SKM-1 (cell line): ENCODE results near the gene FBN2.
"Not testable (repeated sequence)": the region's sequence is repeated elsewhere in the genome, so short reads cannot be mapped to it uniquely, and the experiment has no call there.

ENCODE experiments used
- DNase-seq: peaks from one replicate; lab custom pipeline; 2025; ENCODE audit not compliant: unreplicated experiment; lab: John Stamatoyannopoulos, UW

Gene FBN2

GRCh38 chr5:128328007-128328406 lies 210.0 kb downstream of the FBN2 start:
- DNase-seq = no peak

- not testable (repeated sequence) for DNase-seq
Observed at GRCh38 chr5:128321418-128321817, 216.6 kb downstream of the FBN2 start.

GRCh38 chr5:128318691-128319090 lies 219.4 kb downstream of the FBN2 start:
- no peak for DNase-seq

GRCh38 chr5:128317481-128317880 lies 220.6 kb downstream of the FBN2 start:
- no peak for DNase-seq

- DNase-seq = no peak
Observed at GRCh38 chr5:128315671-128316070, 222.4 kb downstream of the FBN2 start.

DNA sequence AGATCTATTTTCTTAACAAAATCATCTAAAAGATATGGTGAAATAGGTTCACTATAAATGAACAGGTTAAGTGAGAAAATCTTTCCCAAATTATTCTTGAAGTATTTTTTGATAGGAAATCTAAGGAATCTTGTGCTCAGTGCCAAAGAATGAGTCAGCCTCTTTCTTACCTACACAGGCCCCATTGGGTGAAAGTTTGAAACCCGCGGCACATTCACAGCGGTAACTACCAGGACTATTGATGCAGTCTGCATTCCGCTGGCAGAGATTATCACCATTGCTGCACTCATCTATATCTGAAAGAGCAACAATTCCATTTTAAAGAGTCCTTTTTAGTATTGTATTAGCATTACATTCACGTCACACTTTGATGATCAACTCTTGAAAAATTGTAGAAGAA lies 232.7 kb downstream of the FBN2 start:
- no peak for DNase-seq

DNA sequence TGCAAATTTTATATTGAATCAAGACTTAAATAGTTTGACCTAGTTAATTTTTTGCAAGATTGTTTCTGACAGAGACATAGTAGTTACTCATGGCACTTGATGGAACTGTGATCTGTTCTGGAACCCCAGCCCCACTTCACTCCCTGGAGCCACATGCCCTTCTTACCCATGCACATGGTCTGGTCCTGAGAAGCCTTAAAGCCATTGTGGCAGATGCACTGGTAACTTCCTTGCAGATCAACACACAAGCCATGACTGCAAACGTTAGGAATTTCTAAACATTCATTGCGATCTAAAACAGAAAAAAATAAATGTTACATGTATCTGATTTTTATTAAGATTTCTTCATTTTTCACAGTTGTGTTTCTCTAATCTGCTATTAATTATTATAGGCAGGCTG lies 233.3 kb downstream of the FBN2 start:
- no peak for DNase-seq

DNA sequence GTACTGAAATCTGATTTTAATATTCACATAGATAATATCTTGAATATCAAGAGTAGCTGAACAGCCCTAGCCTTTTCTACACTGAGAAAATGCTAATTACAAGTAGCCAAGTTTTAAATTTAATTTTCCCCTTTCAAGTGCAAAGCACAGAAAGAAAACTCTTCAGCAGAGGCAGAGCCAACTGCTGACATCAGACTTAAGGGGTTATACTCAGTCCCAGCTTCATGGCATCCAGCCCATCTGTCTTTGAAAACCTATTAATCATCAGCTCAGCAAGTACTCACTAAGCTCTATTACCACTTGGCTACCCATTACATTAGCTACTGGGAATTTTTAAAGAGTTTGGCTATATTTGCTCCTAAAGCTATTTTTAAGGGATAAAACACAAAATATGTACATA lies 234.0 kb downstream of the FBN2 start:
- no peak for DNase-seq

DNA sequence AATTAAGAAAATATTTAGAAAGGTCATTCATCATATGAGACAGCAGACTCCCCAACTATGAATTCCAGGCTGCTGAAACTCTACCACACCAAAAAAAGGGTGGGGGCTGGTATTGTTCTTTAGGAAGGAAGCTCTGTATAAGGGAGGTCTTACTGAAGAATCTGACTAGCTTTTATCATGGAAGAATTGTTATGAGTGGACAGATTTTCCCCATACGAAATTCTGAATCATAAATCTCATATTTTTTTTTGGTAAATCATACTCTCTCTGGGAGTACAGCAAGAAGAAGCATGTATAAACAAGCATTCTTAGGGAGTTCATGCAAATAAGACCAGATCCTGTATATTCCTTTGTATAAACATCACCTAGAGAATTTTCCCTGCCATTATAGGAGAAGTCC lies 234.5 kb downstream of the FBN2 start:
- no peak for DNase-seq

DNA sequence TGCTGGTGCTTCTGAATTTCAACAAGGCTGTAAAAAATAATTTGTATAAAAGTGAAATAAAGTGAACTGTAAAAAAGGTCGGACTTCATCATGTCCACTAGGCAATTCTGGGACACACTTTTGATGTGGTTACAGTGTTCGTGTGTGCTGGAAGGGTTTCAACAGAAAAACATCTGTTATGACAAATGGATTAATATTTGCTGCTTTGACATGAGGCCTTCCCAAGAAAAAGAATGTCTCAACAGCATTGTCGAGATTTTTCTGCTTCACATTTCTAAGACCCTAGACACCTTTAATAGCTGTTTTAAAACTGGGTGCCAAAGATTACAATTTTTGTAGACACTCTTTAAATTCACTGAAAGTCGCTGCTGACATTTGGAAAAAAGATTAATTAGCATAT lies 237.9 kb downstream of the FBN2 start:
- DNase-seq = no peak

GRCh38 chr5:128290152-128290858 lies 247.7 kb downstream of the FBN2 start:
- DNase-seq = no peak

DNA sequence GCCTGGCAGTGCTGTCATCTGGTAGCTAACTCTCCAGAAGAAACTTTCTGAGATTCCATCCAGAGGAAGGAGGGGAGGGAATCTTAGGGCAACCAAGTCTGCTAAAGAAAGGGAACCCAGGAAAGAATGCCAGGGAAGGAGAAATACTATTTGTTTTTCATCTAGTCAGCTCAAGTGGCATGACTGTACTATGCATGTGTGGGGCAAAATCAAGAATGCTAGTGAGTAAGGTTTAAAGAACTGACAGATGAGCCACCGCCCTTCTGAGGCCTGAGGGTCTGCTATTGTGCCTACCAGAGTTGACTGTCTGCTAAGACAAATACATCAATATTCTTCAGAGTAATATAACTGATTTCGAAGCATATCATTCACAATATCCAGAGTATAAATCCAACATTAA lies 250.3 kb downstream of the FBN2 start:
- DNase-seq = no peak

DNA sequence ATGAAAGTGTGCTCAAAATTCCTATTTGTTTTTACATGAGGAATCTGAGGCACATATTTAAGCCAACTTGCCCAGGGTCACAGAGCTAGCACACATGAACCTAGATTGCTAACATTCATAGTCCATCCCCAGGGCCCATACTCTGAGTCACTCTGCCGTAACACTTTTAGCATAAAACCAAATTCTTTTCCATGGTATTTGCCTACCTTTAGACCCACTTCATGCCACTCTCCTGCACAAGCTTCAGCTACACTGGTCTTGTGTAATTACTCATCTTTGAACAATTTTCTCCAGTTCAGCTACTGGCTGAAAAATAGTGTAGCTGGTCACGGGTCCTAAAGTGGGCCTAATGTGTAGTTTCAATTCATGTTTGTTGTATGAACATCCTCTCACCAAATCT lies 253.8 kb downstream of the FBN2 start:
- no peak for DNase-seq

GRCh38 chr5:128279345-128279744 lies 258.7 kb downstream of the FBN2 start:
- no peak for DNase-seq

DNA sequence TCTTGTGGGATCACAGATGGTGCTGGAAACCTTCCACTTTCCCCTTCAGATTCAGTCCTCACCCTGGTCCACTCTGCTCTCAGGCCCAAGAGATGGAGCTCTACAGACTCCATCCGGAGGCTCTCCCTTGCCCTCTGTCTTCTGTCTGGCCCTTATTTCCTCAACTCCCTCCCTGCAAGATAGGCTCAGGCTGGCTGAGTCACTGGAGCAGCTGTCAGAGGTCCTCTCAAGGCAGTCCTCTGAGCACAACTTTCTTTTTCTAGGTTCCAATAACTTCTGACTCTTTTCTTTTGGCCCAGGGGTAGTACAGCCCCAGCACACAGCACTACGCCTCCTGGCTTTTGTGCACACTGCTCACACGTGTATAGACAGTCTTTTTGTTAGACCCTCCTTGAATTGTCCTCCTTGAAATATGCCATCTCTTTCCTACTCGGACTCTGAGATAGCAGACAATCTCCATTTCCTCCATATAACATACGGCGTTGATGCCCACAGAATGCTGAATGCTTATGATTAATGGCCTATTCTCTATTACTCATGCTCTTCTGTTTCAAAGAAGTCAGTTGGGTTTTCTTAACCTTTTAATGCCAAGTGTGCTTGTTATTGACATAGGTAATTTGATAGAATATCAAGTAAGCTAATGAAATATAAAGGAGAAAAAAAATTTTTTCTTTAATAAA lies 261.4 kb downstream of the FBN2 start:
- DNase-seq = no peak

GRCh38 chr5:128274441-128274840 lies 263.6 kb downstream of the FBN2 start:
- no peak for DNase-seq

GRCh38 chr5:128273736-128274135 lies 264.3 kb downstream of the FBN2 start:
- DNase-seq = no peak

DNA sequence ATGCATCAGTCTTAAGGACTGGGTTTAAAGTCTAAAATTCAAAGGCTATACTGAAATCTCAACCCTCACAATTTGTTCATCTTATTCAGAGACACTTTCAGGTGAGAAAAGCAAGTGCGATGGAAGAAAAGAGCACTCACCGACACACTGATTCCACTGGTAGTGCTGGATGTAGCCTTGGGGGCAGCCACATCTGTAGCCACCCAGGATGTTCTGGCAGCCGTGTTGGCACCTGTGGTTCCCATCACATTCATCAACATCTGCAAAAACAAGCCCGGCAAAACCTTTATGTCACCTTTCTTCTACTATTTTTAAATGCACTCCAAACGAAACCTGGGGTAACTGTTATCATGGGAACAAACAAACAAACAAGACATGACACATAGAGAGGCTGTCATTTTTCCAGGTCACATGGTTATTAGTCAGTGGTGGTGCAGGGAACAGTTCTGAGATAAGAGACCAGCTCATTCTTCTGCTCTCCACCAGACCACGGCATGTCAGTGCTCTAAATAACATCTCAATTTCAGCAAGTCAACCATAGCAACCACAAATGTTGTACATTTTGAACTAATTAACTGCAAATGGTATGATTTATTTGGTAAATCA lies 266.1 kb downstream of the FBN2 start:
- DNase-seq = no peak

DNA sequence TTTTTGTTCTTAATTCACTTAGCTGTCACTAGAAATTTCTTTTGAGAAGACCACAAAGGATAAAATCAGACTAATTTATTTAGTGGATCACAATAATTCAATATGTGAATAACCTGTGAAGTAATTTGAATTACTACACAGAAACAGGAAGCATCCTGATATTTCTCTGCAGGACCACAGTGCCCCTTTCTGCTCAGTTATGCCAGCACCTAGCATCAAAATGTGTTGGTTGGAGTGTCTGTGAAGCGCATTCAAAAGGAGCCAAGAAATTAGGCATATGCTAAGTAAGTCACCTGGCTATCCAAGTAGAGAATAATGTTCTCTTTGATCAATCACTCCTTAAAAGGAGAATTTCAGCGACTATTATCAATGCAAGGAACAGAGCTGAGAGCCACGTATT lies 267.0 kb downstream of the FBN2 start:
- DNase-seq = no peak

DNA sequence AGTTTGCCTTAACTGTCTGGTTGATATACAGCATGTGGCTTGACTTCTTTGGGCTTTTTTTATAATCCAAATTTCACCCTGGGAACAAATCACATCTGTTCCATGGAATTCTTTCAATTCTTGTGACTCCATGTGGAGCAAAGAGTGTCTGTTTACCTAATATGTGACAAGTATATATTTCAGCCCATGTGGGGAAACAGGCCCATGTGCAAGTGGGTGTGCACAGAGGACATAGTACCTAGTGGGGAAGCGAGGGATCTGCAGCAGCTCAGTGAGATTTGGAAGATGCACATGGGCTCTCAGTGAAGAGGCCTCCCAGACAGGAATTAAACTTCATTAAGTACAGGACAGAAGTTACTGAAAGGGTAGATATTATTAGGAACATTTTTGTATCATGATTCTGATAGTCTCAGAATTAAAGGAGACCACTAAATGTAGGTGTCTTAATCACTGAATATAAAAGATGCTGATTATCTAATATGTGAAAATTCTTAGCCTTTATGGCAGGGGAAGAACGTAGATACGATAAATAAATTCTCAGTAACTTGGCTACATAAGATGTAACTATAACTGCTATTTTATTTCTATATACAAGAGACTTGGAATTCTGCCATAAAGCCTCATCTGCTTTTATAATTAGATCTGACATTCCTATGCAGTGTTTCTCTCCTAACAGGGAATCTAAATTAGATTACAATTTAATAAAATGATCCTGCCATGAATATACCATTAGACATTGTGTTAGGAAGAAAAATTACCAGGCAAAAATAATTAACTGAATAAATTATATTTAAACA lies 273.3 kb downstream of the FBN2 start:
- DNase-seq = no peak

DNA sequence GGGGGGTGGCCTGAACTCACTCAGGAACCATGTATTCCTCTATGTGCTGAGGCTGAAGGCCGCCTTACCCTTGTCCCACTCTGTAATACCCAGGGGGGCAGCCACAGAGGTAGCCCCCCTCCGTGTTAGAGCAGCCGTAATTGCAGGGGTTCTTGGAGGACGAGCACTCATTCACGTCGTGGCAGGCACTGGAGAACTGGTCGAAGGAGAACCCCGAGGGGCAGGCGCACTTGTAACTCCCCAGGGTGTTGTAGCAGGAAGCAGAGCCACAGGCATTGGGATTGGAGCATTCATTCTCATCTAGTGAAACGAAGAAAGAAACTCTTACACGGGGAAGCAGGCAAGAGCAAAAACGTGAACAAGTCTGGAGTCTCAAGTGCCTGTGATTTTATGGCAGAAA lies 274.7 kb downstream of the FBN2 start:
- DNase-seq = no peak

GRCh38 chr5:128262911-128263310 lies 275.1 kb downstream of the FBN2 start:
- no peak for DNase-seq
